Lower leg skin (tissue), 3 donors: Measurements from ENCODE around the gene FDCSP.

Experiments used
- CTCF ChIP-seq, 3 donors: fragments of 450-650 bp; IDR thresholded peaks; one replicate each; pipeline ENCODE4 v1.5.1; 2016; ENCODE audit warnings: antibody characterized with exemption in 3 of 3, mild to moderate bottlenecking in 3 of 3, moderate library complexity in 2 of 3
- POLR2A ChIP-seq, 2 donors: fragments of 450-650 bp; IDR thresholded peaks; one replicate each; pipeline ENCODE4 v1.6.1; 2016 to 2017; ENCODE audit warnings: antibody characterized with exemption in 2 of 2, mild to moderate bottlenecking in 1 of 2, moderate library complexity in 1 of 2

- TF ChIP-seq CTCF (IDR thresholded peaks at IDR 0.05) (no peak), POLR2A (IDR thresholded peaks at IDR 0.05) (no peak)
These were observed 29.1 kb upstream of the FDCSP start for GRCh38 chr4:70196857-70197256.
